ENCODE data around the gene EHD4.

Gene EHD4

DNA sequence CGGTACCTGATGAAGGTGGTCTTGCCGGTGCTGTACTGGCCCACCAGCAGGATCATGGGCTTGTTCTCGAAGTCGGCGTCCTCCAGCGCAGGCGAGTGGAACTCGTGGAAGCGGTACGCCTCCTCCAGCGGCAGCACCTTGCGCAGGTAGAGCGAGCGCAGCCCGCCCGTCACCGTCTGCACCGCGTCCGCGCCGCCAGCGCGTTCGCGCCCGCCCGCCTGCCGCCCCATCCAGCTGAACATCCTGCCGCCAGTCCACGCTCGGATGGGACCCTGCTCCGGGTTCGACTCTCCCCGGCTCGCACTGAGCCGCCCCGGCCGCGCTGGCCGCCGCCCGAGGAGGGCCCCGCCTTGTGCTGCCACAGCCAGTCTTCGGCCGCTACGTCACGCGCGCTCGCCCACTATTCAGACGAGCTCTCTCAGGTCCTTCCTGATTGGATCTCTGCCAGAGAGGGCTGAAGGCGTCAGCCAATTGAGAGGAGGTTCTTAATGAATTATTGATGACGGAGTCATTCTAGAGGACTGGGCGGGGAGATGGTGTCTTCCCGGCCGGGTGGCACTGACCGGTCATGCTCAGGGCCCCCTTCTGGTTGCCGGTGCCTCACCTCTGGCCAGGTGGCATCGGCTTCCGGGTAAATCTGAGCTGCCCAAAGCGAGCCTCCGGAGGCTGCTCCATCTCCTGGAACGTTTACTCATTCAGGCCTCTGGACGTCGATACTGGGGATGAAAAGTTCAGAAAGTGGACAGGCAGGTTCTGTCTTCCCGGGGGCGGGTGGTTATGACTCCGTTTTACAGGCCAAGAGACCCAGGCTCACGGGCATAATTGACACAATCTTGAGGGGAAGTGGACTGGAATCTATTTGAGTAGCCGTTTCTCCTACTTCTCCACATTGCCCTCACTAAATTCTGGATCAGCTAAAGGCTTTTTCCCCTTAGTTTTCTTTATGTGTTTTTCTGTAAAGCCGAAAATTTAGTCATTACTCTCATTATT, at the start of gene EHD4:
Gene EHD4 (minus strand): TSS at position 305 of the 990 bp plus-strand sequence. CDS start 63 bp downstream, at position 242.
- DNase-seq, result peak; percentile 68 to 87 (median 76)

DNA sequence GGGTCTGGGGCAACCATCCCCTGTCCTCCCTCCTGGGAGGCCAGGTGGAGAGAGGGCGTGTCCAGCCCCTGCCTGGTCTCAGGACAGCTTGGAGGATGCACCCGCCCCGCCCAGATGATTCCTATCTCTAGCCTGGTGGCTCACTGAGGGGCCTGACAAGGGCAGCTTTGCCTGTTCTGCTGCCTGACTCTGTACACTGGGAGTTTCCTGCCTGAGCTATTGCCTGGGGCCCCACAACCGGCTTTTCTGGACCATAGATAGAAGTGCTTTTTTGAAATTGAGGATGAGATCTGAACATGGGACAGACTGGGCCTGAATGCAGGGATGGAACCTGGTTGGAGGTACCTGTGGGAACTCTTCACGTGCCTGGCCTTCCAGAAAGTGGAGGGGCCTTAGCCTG, 49.2 kb upstream of the EHD4 start:
- no peak for DNase-seq

DNA sequence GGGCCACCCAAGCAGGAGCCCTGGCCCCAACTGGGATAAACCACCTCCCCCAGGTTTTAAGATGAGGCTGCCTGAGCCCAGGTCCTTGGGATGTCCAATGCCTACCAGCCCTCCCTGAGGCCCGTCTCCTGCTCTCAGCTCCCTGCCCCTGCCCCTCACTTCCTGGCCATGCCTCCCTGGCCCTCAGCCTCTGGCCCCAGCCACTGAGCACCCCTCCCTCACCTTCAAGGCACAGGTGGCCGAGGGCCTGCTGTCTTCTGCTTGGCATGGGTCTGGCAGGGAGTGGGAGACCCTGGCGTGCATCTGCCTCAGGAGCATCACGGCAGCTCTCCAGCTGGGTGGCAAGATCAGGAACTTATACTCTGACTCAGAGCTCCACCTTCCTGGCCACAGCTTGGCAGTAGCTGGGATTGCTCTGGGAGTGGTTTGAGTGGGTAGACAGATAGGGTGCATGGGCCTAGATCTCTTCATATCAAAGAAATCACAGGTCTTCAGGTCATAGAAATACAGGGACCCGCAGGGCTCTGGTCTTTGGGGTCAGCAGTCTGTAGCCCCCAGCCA, 48.4 kb upstream of the EHD4 start, which contains the start of gene PLA2G4E:
Gene PLA2G4E (minus strand): TSS at position 330 of the 561 bp plus-strand sequence. CDS start 12 bp downstream, at position 318.
- no peak for DNase-seq

DNA sequence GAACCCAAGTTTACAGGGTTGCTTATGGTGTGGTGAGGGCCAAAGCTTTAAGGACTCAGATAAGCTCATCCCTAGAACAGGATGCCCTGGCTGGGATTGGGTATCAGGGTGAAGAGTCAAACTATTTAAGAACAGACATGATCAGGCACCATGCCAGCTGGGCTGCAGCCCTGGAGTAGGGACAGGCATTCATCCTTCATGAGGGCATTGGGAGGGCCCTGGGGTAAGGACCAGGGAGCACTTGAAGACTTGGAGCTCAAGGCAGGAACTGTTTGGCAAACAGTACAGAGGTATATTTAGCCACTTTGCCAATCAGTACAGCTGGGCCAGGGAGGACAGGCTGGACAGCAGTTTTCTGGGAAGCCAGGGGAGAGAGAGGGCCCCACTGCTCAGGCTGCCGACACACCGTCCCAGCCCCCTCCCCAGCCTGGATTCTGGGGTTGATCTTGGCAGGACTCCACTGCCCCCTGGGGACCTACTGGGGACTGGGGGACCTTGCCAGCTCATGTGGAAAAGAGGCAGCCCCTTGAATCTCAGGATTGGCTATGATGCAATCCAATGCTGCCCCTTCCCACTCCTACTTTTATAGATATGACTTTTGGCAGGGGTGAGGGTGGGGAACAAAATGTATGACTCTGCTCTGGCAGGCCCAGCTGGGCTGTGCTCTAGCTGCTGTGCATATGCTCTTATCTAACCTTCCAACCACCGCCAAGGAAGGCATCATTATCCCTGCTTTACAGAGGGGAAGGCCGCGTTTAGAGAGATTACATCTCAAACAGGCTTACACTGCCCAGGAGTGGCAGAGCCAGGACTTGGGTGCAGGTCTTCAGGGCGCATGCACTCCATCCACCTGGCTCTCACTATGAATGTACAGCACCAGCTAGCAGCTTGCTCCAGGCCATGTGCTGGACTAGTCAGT, 46.2 kb upstream of the EHD4 start:
- no peak for DNase-seq

DNA sequence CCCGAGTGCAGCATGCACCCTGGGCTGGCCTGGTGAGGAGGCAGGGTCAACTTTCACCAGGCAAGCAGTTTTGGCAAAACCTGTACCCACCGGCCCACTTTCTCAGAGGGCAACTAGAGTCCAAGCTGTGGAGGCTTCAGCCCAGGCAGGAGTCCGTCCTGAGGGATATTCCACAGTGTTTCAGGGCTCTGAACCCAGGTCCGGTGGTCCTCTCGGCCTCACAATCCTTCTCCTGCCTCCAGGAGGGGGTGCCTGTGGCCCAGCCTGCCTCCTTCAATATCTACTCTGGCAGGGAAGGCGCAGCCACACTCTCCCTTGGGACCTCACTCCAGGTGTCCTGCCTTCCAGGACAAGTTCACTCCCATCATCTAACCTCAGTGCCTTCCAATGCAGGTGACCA, 44.6 kb upstream of the EHD4 start:
- no peak for DNase-seq

DNA sequence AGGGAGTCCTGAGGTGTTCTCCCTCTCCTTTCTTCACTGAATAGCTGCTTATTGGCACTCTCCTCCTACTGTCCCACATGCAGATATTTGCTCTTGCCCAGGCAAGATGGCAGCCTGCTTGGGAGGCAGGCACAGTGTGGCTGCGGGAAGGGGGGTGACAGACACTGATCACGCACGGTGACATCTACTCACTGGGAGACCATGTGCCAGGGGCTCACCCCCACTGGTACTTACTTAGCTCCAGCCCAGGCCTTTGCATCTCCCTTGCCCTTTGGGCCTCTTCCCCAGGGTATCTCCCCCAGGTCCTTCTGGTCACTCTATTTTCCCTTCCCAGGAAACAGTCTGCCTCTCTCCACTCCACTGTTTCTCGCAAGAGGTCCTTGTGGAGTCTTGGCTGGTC, 42.0 kb upstream of the EHD4 start:
- DNase-seq, result no peak

DNA sequence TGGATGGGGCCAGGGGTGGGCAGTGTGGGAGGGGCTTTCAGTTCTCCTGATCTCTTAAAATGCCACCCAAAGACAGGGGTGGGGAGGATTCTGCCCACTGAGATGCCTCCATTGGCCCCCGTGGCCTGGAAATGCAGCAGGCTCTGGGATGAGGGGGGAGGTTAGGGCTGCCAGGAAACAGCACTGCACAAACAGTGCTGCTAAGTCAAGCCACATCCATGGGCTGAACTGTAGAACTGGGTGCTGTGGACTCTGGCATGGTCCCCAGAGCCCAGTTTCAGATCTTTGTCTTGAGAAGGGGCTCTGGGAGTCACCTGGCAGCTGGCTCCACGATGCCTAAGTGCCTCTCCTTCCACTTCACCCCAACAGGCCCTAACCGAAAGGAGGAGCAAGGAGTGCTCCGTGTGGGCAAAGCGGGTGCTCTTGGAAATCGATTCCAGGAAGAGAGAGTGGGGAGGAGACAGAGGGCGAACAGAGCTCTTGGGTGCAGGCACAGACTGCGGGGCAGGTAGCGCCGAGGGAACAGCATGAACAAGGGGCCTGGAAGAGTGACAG, 40.6 kb upstream of the EHD4 start:
- no peak for DNase-seq

DNA sequence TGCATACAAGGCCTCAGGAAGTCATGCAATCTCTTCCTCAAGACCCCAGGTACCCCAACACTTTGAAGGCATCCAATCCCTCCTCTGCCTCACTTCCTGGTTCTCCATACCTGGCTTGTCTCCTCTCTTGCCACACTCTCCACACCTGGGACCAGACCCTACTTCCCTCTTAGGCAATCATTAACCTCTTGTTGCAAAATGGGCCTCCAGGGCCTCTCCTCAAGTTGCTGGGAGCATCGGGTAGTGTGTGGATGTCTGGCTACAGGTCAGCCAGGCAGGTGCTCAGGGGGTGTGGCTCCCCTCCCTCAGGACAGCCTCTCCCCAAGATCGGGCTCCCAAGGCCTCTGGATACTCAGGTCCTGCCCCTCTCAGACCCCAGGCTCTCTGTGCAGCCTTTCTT, 39.9 kb upstream of the EHD4 start:
- no peak for DNase-seq

DNA sequence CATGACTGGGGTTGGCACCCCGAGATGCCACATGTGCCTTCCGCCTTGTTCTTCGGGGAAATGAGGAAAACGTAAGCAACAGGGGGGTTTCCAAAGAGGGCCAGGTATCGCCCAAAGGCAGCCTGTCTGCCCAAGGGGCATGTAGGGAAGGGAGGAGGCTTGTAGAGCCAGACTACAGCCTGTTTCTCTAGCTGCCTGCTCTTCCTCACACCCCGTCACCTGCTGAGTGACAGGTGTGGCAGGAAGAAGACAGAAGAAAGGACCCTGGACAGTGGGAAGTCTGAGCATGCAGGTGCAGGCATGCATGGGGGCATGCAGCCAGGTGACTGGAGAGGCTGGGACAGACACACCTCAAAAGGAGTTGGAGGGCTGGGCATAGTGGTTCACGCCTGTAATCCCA, 38.7 kb upstream of the EHD4 start:
- no peak for DNase-seq

DNA sequence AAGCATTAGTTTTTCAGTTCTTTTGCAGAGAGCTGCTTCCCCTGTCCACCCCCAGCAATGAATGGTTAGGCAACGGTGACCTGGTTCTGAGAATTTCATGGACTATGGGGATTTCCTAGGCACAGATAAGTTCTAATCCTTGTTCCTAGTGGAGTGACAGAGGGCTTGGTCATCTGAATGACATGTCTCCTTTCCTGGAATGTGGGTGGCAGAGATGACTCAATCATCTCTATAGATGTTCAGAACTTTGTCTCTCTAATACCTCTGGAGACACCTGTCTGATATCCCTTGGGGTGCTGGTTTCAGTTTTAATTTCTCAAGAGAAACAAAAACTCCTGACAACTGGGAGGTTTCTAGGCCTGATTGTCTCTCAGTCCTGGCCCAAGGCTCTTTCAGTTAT, 38.1 kb upstream of the EHD4 start:
- DNase-seq, result no peak

DNA sequence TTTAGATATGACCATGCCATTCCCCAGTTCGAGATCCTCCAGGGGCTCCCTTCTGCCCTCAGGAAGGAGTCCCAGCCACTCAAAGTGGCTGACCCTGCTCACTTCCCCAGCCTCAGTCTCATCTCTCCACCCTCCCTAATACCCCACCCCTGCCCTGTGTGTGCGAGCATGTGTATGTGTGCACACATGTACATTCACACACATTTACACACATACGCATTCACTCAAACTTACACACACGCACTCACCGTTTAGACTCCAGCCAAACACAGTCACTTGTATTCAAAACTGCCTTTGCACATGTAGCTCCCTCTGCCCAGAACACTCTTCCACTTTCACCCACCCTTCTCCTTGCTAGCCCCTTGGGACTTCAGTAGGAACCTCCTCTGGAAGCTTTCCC, 37.1 kb upstream of the EHD4 start:
- no peak for DNase-seq

DNA sequence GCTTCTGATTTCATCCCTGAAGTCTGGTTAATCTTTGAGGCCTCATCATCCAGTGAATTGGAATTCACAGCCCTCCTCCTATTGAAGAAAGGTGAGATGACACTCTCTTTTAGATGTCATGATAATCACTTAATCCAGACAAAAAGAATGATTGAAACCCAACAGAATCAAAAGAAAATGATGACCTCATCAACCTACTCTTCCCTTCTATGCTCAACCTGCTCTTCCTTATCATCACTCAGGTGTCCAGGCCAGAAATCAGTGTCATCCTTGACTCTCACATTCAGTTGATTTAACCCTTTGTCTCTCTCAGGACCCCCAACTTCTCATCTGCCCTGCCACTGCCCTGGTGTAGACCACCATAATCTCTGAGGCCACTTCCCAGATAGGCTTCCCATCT, 36.7 kb upstream of the EHD4 start:
- no peak for DNase-seq

DNA sequence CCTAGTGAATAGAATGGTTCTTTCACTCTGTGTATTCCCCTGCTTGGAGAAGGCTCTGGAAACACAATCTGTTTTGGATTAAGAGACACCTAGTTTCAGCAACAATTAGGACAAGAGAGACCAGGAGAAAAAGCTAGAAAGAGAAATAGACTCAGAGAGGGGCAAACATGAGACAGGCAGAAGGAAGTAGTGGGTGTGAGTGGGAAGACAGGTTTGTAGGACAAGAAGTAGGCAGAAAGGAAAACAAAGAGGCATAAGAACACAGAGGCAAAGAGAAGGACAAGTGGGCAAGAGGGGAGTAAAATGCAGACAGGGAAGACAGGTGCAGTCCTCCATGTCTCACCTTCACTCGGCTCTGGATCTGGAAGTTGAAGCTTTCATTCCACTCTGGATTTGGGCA, 35.0 kb upstream of the EHD4 start:
- DNase-seq, result no peak

DNA sequence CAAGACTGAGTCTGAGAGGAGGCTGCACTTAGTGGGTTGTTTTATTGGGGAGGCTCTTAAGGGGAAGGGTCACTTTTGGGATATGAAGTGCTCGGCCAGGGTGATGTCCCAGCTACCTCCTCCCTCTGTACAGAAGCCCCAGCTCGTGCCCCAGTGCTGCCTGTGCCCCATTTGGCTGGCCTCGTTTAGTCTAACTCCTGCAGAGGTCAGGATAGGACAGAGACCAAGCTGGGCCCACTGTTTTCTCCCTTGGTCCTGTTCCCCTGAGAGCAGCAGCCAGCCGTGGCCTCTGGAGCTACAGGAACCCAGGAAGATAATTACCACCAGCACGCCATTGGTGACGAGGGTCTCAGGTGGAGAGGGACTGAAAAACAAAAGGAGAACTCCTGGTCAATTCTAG, 30.0 kb upstream of the EHD4 start:
- DNase-seq, result no peak

DNA sequence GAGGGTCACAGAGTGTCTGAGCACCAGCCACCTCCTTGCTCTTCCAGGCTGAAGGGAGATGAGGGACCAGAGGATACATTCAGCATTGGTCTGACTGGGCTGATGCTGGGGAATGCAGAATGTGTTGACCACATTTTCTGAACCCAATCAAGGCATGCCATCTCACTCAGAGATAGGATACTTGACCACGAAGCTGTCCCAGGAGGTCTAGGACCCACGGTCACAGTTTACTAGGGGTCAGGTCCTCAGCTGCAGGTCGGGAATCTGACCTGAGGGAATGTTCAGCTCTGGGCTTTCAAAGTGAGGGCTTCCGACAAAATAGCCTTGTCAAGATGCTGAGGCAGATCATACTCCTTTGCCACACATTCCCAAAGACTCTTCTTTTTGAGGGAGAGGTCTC, 28.9 kb upstream of the EHD4 start:
- DNase-seq, result no peak

DNA sequence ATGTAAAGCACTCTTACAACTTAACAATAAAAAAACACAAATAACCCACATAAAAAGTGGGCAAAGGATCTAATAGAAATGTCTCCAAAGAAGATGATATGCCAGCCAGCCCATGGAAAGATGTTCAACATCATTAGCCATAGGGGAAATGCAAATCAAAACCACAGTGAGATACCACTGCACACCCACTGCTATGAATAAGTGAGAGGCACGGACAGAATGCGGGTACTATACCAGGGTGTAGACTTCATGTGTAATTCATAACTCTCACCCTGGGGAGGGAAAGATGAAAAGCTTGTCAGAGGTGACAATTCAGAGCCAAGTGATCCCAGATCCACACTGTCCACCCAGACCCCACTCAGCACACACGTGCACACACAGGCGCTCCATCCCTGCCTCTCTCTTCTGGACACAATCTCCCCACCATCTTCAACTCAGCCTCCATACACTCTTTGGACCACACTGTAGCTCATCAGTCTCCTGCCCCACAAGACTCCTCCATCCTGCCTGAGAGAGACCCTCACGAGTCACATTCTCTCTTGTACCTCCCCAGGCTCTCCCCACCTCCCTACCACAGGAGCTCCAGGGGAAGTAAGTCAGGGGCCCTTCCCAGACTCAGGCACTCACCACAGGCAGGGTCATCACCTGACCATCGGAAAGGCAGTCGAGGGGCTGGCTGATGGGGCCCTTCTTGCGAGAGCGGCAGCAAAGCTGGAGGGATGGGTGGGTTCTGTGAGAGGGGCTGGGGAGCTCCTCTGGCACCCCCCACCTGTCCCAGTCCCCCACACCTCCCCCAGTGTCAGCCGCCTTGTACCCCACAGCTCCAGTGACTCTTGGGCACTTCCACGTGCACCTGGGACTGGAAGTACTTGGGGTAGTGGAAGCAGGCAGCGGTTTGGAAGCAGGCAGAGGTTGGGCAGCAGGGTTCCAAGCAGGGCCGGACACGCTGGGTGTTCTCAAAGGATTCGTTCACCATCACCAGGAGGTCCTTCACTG, 27.2 kb upstream of the EHD4 start:
- no peak for DNase-seq

DNA sequence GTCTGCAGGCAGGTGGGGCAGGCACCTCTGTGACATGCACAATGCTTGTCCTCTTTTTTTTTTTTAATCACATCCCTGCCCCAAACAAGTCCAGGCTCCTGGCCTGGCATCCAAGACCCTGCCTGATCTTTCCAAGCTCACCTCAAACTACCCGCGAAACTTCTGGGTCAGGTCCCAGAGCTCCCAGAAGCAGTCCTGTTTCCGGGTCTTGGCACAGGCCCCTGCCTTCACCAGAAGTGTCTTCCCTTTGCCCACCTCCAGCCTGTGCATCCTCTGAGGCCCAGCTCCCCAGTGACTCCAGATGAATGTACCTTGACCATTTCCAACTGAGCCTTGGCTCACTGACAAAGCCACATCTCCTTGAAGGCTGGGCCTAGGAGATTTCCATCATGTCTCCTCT, 25.5 kb upstream of the EHD4 start:
- DNase-seq, result no peak

DNA sequence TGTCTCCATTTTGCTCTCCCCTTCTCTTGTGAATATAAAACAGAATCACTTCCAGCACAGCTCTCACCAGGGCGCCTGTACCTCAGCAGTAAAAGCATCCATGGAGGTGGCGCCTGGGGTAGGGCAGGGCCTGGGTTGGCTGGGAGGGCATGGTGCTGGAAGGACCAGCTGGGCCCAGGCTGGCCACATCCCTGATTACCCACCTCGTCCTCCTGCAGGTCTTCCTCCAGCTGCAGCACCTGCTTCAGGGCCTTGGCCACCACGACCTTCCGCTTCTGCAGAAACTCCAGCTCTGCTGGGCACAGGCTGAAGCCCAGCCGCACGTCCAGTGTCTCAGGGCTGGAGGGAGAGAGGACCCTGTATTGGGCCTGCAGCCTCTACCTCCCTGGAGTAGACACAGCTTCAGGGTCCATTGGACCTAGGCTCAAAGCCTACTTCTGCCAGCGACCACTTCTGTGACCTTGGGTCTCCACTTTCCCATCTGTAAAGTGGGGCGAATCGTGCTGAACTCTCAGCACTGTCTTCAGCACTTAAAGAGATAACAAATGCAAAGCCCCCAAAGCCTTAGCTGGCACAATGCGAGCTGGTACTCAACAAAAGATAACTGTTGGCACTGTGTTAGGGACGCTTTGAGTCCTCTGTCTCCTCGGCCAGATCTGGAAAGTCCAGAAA, 24.7 kb upstream of the EHD4 start:
- no peak for DNase-seq

DNA sequence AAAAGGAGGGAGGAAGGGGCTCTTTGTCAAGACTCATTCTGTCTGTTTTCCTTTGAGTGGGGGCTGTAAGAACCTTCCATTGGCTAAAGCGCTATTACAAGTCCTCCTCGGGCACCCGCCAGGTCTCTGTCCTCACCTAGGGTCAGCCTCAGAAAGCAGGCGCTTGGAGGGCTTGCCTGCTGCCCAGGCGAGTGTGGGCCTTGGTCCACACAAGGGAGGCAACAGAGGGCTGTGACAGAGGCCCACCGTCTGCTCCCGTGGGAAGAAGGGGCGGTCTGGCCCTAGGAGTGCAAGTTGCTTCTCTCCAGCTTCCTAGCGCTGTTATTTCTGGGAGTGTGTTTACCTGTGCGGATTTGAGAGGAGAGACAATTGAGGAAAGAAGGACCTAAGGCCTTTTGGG, 24.0 kb upstream of the EHD4 start:
- no peak for DNase-seq

DNA sequence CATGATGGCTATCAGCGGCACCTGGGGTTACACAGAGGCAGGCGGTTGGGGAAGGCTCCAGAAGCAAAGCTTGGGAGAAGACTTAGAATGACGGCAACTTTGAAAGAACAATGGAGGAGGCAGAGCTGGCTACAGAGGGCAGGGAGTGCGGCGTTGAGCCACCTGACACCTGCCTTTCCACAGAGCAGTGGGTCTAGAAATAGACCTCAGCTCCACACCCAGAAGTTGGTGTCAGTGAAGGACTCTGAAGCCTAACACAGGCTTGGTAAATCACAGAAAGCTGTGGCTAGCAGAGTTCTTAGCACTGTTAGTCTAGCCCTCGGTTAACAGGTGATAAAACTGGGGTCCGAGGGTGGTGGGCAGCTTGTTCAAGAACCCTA, 23.1 kb upstream of the EHD4 start:
- DNase-seq, result no peak

All from activated naive CD4-positive, alpha-beta T cell (primary cell).